Measurements from ENCODE around the gene ZNF345.

ZNF345 gene

GRCh38 chr19:36918090-36918489 lies 67.4 kb downstream of the ZNF345 start:
- DNase-seq (ENCODE audit: low spot score): no peak
